SH-SY5Y (cell line): Measurements from ENCODE around the gene PPP2R2C.

Experiments
- GATA2 ChIP-seq: IDR thresholded peaks from 2 replicates; pipeline ENCODE4 v1.6.1; 2011; ENCODE audit warnings: mild to moderate bottlenecking, low read depth, low read length
- GATA3 ChIP-seq: IDR thresholded peaks from 2 replicates; pipeline ENCODE4 v1.6.1; 2011; ENCODE audit warnings: low read depth, mild to moderate bottlenecking, low read length, moderate library complexity

DNA sequence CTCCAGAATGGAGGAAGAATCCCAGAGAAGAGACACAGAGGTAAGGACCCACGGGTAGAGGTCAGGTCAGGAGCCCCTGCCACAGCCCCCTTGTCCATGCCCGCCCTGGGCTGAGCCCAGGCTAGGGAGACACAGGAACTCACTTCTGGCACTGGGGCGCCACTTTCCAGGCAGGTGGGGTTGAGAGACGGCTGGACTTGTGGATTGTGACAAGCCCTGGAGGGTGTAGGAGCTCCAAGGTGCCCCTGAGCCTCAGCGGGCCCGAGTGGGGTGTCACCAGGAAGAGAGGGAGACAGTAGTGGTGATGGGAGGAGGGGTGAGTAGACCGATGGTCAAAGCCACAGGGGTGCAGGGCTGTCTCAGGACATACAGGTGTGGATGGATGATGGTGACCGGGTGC, 143.9 kb downstream of the PPP2R2C start:
- TF ChIP-seq GATA2 (no peak), GATA3 (no peak)
